ENCODE data around the gene RASGEF1B.

RASGEF1B gene

GRCh38 chr4:81471588-81472280, at the start of gene RASGEF1B:
Gene RASGEF1B, minus strand, starts transcription at chr4:81471907. Its CDS starts 12,399 bp downstream, at chr4:81459508.
- Histone ChIP-seq H3K9ac (ENCODE audit: low read depth, low read length) (no peak within 1 kb of the TSS), H3K9me3 (ENCODE audit: control insufficient read depth, insufficient read depth, low read length) (no peaks in the 10 kb centered on the region), H3K4me1 (ENCODE audit: control insufficient read depth, insufficient read depth, low read length) (no peaks in the 10 kb centered on the region), H3K36me3 (ENCODE audit: control insufficient read depth, insufficient read depth, low read length) (no peaks in the 10 kb centered on the region), H3K27me3 (ENCODE audit: control insufficient read depth, insufficient read depth, low read length) (peaks cover 19% of the 10 kb centered on the region), H3K4me3 (ENCODE audit: low read depth, low read length) (peak within 1 kb of the TSS; percentile 75)

- Histone ChIP-seq H3K9ac (ENCODE audit: low read depth, low read length) (no peak overlapping the region), H3K4me3 (ENCODE audit: low read depth, low read length) (no peak overlapping the region), H3K36me3 (ENCODE audit: control insufficient read depth, insufficient read depth, low read length) (no peaks in the 10 kb centered on the region), H3K4me1 (ENCODE audit: control insufficient read depth, insufficient read depth, low read length) (peaks cover 6% of the 10 kb centered on the region), H3K27me3 (ENCODE audit: control insufficient read depth, insufficient read depth, low read length) (no peaks in the 10 kb centered on the region), H3K9me3 (ENCODE audit: control insufficient read depth, insufficient read depth, low read length) (no peaks in the 10 kb centered on the region)
Measured at GRCh38 chr4:81519856-81520255, 48.1 kb upstream of the RASGEF1B start.

GRCh38 chr4:81519427-81519773, 47.7 kb upstream of the RASGEF1B start:
- Histone ChIP-seq H3K4me3 (ENCODE audit: low read depth, low read length) (no peak overlapping the region), H3K27me3 (ENCODE audit: control insufficient read depth, insufficient read depth, low read length) (no peaks in the 10 kb centered on the region), H3K9ac (ENCODE audit: low read depth, low read length) (no peak overlapping the region), H3K9me3 (ENCODE audit: control insufficient read depth, insufficient read depth, low read length) (no peaks in the 10 kb centered on the region), H3K4me1 (ENCODE audit: control insufficient read depth, insufficient read depth, low read length) (peaks cover 6% of the 10 kb centered on the region), H3K36me3 (ENCODE audit: control insufficient read depth, insufficient read depth, low read length) (no peaks in the 10 kb centered on the region)

GRCh38 chr4:81518762-81519426, 47.2 kb upstream of the RASGEF1B start:
- Histone ChIP-seq H3K36me3 (ENCODE audit: control insufficient read depth, insufficient read depth, low read length) (no peaks in the 10 kb centered on the region), H3K27me3 (ENCODE audit: control insufficient read depth, insufficient read depth, low read length) (no peaks in the 10 kb centered on the region), H3K9me3 (ENCODE audit: control insufficient read depth, insufficient read depth, low read length) (no peaks in the 10 kb centered on the region), H3K4me3 (ENCODE audit: low read depth, low read length) (no peak overlapping the region), H3K9ac (ENCODE audit: low read depth, low read length) (no peak overlapping the region), H3K4me1 (ENCODE audit: control insufficient read depth, insufficient read depth, low read length) (peaks cover 6% of the 10 kb centered on the region)

GRCh38 chr4:81516241-81516640, 44.5 kb upstream of the RASGEF1B start:
- Histone ChIP-seq H3K27me3 (ENCODE audit: control insufficient read depth, insufficient read depth, low read length) (no peaks in the 10 kb centered on the region), H3K4me3 (ENCODE audit: low read depth, low read length) (no peak overlapping the region), H3K36me3 (ENCODE audit: control insufficient read depth, insufficient read depth, low read length) (no peaks in the 10 kb centered on the region), H3K4me1 (ENCODE audit: control insufficient read depth, insufficient read depth, low read length) (peaks cover 15% of the 10 kb centered on the region), H3K9ac (ENCODE audit: low read depth, low read length) (no peak overlapping the region), H3K9me3 (ENCODE audit: control insufficient read depth, insufficient read depth, low read length) (no peaks in the 10 kb centered on the region)

- peaks cover 8% of the 10 kb centered on the region for H3K4me1 ChIP-seq (ENCODE audit: control insufficient read depth, insufficient read depth, low read length)
- no peaks in the 10 kb centered on the region for H3K9me3 ChIP-seq (ENCODE audit: control insufficient read depth, insufficient read depth, low read length)
- no peak overlapping the region for H3K9ac ChIP-seq (ENCODE audit: low read depth, low read length)
- H3K4me3 ChIP-seq (ENCODE audit: low read depth, low read length), result no peak overlapping the region
- no peaks in the 10 kb centered on the region for H3K27me3 ChIP-seq (ENCODE audit: control insufficient read depth, insufficient read depth, low read length)
- no peaks in the 10 kb centered on the region for H3K36me3 ChIP-seq (ENCODE audit: control insufficient read depth, insufficient read depth, low read length)
Measured at GRCh38 chr4:81512757-81513501, 41.2 kb upstream of the RASGEF1B start.

- H3K36me3 ChIP-seq (ENCODE audit: control insufficient read depth, insufficient read depth, low read length), result no peaks in the 10 kb centered on the region
- H3K9me3 ChIP-seq (ENCODE audit: control insufficient read depth, insufficient read depth, low read length), result no peaks in the 10 kb centered on the region
- no peak overlapping the region for H3K4me3 ChIP-seq (ENCODE audit: low read depth, low read length)
- H3K4me1 ChIP-seq (ENCODE audit: control insufficient read depth, insufficient read depth, low read length), result peaks cover 8% of the 10 kb centered on the region
- H3K27me3 ChIP-seq (ENCODE audit: control insufficient read depth, insufficient read depth, low read length), result no peaks in the 10 kb centered on the region
- H3K9ac ChIP-seq (ENCODE audit: low read depth, low read length), result no peak overlapping the region
Measured at GRCh38 chr4:81512001-81512756, 40.5 kb upstream of the RASGEF1B start.

GRCh38 chr4:81510643-81511178, 39.0 kb upstream of the RASGEF1B start:
- Histone ChIP-seq H3K4me1 (ENCODE audit: control insufficient read depth, insufficient read depth, low read length) (peaks cover 8% of the 10 kb centered on the region), H3K36me3 (ENCODE audit: control insufficient read depth, insufficient read depth, low read length) (no peaks in the 10 kb centered on the region)

GRCh38 chr4:81509822-81510221, 38.1 kb upstream of the RASGEF1B start:
- H3K4me3 ChIP-seq (ENCODE audit: low read depth, low read length), result no peak overlapping the region
- H3K9me3 ChIP-seq (ENCODE audit: control insufficient read depth, insufficient read depth, low read length), result no peaks in the 10 kb centered on the region
- H3K36me3 ChIP-seq (ENCODE audit: control insufficient read depth, insufficient read depth, low read length), result no peaks in the 10 kb centered on the region
- H3K4me1 ChIP-seq (ENCODE audit: control insufficient read depth, insufficient read depth, low read length), result peaks cover 8% of the 10 kb centered on the region
- no peak overlapping the region for H3K9ac ChIP-seq (ENCODE audit: low read depth, low read length)
- no peaks in the 10 kb centered on the region for H3K27me3 ChIP-seq (ENCODE audit: control insufficient read depth, insufficient read depth, low read length)

More at GRCh38 chr4:81510643-81511178, 39.0 kb upstream of the RASGEF1B start:
- no peaks in the 10 kb centered on the region for H3K9me3 ChIP-seq (ENCODE audit: control insufficient read depth, insufficient read depth, low read length)
- H3K9ac ChIP-seq (ENCODE audit: low read depth, low read length), result no peak overlapping the region
- H3K4me3 ChIP-seq (ENCODE audit: low read depth, low read length), result no peak overlapping the region
- H3K27me3 ChIP-seq (ENCODE audit: control insufficient read depth, insufficient read depth, low read length), result no peaks in the 10 kb centered on the region

- no peaks in the 10 kb centered on the region for H3K36me3 ChIP-seq (ENCODE audit: control insufficient read depth, insufficient read depth, low read length)
- H3K4me1 ChIP-seq (ENCODE audit: control insufficient read depth, insufficient read depth, low read length), result peaks cover 8% of the 10 kb centered on the region
- no peak overlapping the region for H3K9ac ChIP-seq (ENCODE audit: low read depth, low read length)
- no peaks in the 10 kb centered on the region for H3K9me3 ChIP-seq (ENCODE audit: control insufficient read depth, insufficient read depth, low read length)
- H3K4me3 ChIP-seq (ENCODE audit: low read depth, low read length), result no peak overlapping the region
- no peaks in the 10 kb centered on the region for H3K27me3 ChIP-seq (ENCODE audit: control insufficient read depth, insufficient read depth, low read length)
Measured at GRCh38 chr4:81509191-81509590, 37.5 kb upstream of the RASGEF1B start.

GRCh38 chr4:81508411-81509185, 36.9 kb upstream of the RASGEF1B start:
- Histone ChIP-seq H3K4me3 (ENCODE audit: low read depth, low read length) (no peak overlapping the region), H3K27me3 (ENCODE audit: control insufficient read depth, insufficient read depth, low read length) (no peaks in the 10 kb centered on the region), H3K36me3 (ENCODE audit: control insufficient read depth, insufficient read depth, low read length) (no peaks in the 10 kb centered on the region), H3K9ac (ENCODE audit: low read depth, low read length) (no peak overlapping the region), H3K4me1 (ENCODE audit: control insufficient read depth, insufficient read depth, low read length) (peaks cover 8% of the 10 kb centered on the region), H3K9me3 (ENCODE audit: control insufficient read depth, insufficient read depth, low read length) (no peaks in the 10 kb centered on the region)

Measured in iPS-15b (cell line).